Stomach (tissue), 9 donors: ENCODE measurements around the gene AKAP12. TPM values are rescaled to one million over a fixed set of nuclear protein-coding genes. Genes with fewer than 3 reads are reported as not detected.

Source experiments
- DNase-seq, 2 donors: peaks; one replicate each; pipeline versions ENCODE4 v3.0.0 to v3.0.0-alpha.2; 2013 to 2019
- H3K27ac ChIP-seq, 5 donors: fragments of 200-600 bp in 4 of 5; sonication (generic) in 4 of 5; one replicate each; pipeline ENCODE4 v1.5.1; 2013 to 2019; ENCODE audit warnings: mild to moderate bottlenecking in 1 of 5, moderate library complexity in 1 of 5
- H3K27me3 ChIP-seq, 3 donors: fragments of 200-600 bp; sonication (generic); one replicate each; pipeline ENCODE4 v1.5.1; 2017 to 2019; ENCODE audit warnings: mixed run types in 1 of 3
- H3K36me3 ChIP-seq, 4 donors: fragments of 200-600 bp; sonication (generic); 1 replicate in 3 of 4; 2 replicates in 1 of 4; pipeline ENCODE4 v1.5.1; 2016 to 2019
- H3K4me1 ChIP-seq, 4 donors: fragments of 200-600 bp; sonication (generic); one replicate each; pipeline ENCODE4 v1.5.1; 2016 to 2019
- H3K4me3 ChIP-seq, 4 donors: fragments of 200-600 bp; sonication (generic) in 3 of 4; one replicate each; pipeline ENCODE4 v1.5.1; 2016 to 2019; ENCODE audit warnings: mild to moderate bottlenecking in 1 of 4
- H3K9me3 ChIP-seq, 4 donors: fragments of 200-600 bp; sonication (generic); one replicate each; pipeline ENCODE4 v1.5.1; 2016 to 2019
- EP300 ChIP-seq: sonication (generic); formaldehyde crosslinking; IDR thresholded peaks from one replicate; pipeline ENCODE4 v1.6.1; 2017; ENCODE audit warnings: antibody characterized with exemption
- POLR2A ChIP-seq, 4 donors: fragments of 450-650 bp; IDR thresholded peaks; one replicate each; pipeline ENCODE4 v1.6.1; 2016; ENCODE audit warnings: antibody characterized with exemption in 4 of 4, control low read depth in 2 of 4, mild to moderate bottlenecking in 1 of 4, moderate library complexity in 1 of 4
- POLR2AphosphoS5 ChIP-seq, 3 donors: sonication (generic); formaldehyde crosslinking; IDR thresholded peaks; one replicate each; pipeline ENCODE4 v1.6.1; 2016; ENCODE audit warnings: antibody characterized with exemption in 3 of 3
- WGBS, 5 donors: extraction: QIAGEN DNeasy Blood & Tissue Kit in 3 of 5; methylation state at CpG; one replicate each; pipeline versions ENCODE4 v1.1.5 to v1.1.7; 2013 to 2018; 5-methylcytosine and 5-hydroxymethylcytosine counted together
- intact Hi-C: fragments of 100-400 bp; cut with DNase I; formaldehyde crosslinking; loops from one replicate; pipeline ENCODE4 v1.15.1; 2023; ENCODE audit warnings: low total_unique reads
- polyA plus RNA-seq, 3 donors: library from polyadenylated mRNA; stranded (reverse); fragments of 200-250 nt; gene quantifications; one replicate each; pipeline ENCODE4 v1.2.3, GENCODE V29; 2013
- total RNA-seq, 5 donors: library from RNA; depleted of rRNA; stranded (reverse); fragments of >200 nt; gene quantifications; one replicate each; pipeline versions ENCODE4 v1.1.0 to v1.2.3, GENCODE V29; 2014 to 2016
- TF ChIP-seq, protein P1 (sequence below), 7 experiments: fragments of 450-650 bp in 4 of 7; fragments of 200-600 bp in 3 of 7; sonication (generic) in 3 of 7; IDR thresholded peaks; one replicate each; pipeline ENCODE4 v1.5.1; 2016 to 2019; ENCODE audit warnings: antibody characterized with exemption in 7 of 7, control low read depth in 2 of 7, mild to moderate bottlenecking in 1 of 7
- donor health status: healthy with polysubstance abuse.
- donor health status: Bipolar disorder and iron deficiency.
- donor health status: healthy.

Gene AKAP12
- total and polyA plus RNA-seq, 8 donors, result 4.2 to 110 (median 35.0) TPM

DNA sequence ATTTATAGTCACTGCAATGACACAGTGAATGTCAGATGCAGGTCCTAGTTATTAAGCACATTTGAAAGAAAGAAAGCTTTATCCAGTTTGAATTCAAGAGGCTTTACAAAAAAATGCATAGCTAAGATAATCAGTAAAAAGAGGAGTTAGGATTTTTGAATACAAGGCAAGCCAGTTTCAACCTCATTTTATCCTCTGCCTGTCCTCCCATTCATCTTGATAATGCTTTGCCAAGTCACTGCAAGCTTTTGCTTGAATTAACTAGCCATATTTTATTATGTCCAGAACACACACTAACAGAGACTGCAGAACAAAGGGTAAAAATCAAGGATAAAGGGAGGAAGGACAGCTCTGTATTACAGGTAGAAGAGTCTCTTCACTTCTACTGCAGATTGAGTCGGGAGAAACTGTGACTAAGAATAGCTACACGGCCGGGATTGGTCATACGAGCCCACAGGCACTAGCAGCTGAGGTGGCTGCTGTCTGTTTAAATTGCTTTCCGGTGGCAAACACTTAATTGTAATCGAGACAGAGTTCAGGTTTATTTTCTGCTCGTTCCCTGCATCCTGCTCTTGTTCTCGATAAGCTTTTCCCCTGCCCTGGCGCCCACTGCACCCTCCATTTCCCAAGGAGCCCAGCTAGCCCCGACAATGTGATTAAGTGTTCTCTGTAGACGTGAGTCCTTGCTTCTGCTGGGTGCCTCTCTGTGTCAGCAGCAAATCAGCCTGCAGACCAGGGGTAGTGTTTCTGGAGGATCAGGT lies 30.5 kb upstream of the AKAP12 start:
- no peak overlapping the region for H3K4me3 ChIP-seq
- H3K27me3 ChIP-seq, result no peaks in the 10 kb centered on the region
- TF ChIP-seq POLR2AphosphoS5 (IDR thresholded peaks at IDR 0.05) (no peak), POLR2A (IDR thresholded peaks at IDR 0.05) (no peak), EP300 (no peak)
- TF ChIP-seq, protein P1, sequence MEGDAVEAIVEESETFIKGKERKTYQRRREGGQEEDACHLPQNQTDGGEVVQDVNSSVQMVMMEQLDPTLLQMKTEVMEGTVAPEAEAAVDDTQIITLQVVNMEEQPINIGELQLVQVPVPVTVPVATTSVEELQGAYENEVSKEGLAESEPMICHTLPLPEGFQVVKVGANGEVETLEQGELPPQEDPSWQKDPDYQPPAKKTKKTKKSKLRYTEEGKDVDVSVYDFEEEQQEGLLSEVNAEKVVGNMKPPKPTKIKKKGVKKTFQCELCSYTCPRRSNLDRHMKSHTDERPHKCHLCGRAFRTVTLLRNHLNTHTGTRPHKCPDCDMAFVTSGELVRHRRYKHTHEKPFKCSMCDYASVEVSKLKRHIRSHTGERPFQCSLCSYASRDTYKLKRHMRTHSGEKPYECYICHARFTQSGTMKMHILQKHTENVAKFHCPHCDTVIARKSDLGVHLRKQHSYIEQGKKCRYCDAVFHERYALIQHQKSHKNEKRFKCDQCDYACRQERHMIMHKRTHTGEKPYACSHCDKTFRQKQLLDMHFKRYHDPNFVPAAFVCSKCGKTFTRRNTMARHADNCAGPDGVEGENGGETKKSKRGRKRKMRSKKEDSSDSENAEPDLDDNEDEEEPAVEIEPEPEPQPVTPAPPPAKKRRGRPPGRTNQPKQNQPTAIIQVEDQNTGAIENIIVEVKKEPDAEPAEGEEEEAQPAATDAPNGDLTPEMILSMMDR (IDR thresholded peaks at IDR 0.05), result no peak
- intact Hi-C loops, result no loop called here
- 5 to 25% (median 17%) methylated on average over 11 of the region's 11 CpGs for WGBS, 5 donors
- H3K4me1 ChIP-seq, result peaks cover 0 to 11% (median 5%) of the 10 kb centered on the region in 4 donors
- H3K9me3 ChIP-seq, result peaks cover 0 to 24% (median 1%) of the 10 kb centered on the region in 4 donors
- H3K36me3 ChIP-seq, result no peaks in the 10 kb centered on the region
- peak in 1 of 2 donors; percentile 46 for DNase-seq
- no peak overlapping the region for H3K27ac ChIP-seq

DNA sequence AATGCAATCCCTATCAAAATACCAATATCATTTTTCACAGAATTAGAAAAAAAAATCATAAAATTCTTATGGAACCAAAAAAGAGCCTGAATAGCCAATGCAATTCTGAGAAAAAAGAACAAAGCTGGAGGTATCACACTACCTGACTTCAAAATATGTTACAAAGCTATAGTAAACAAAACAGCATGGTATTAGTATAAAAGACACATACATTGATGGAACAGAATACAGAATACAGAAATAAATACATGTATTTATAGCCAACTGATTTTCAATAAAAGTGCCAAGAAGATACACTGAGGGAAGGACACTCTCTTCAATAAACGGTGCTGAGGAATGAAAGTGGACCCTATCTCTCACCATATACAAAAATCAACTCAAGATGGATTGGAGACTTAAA lies 28.7 kb upstream of the AKAP12 start:
- 86 to 94% (median 92%) methylated on average over 1 of the region's 1 CpG for WGBS, 5 donors
- no peak overlapping the region for H3K4me3 ChIP-seq
- peaks cover 0 to 11% (median 5%) of the 10 kb centered on the region in 4 donors for H3K4me1 ChIP-seq
- intact Hi-C loops, result no loop called here
- no peak overlapping the region for H3K27ac ChIP-seq
- no peak for DNase-seq
- TF ChIP-seq, protein P1 (IDR thresholded peaks at IDR 0.05), result no peak
- TF ChIP-seq POLR2AphosphoS5 (IDR thresholded peaks at IDR 0.05) (no peak), EP300 (no peak), POLR2A (IDR thresholded peaks at IDR 0.05) (no peak)
- H3K36me3 ChIP-seq, result no peaks in the 10 kb centered on the region
- H3K9me3 ChIP-seq, result peaks cover 0 to 24% (median 1%) of the 10 kb centered on the region in 4 donors
- no peaks in the 10 kb centered on the region for H3K27me3 ChIP-seq

DNA sequence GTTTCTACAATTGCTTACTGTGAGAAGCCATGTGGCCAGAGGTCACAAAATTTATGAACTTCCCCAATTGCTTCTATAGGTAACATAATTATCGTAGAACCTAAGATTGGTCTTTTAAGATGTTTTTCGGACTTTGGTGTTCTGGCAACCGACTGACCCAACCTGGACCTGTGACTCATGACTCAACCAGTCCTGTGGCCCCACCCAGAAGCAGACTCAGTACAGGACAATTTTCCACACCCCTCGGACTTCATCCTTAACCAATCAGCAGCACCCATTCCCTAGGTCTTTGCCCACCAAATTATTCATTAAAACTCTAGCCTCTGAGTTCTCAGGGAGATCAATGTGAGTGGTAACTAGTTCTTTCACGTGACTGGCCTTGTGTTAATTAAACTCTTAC lies 26.4 kb upstream of the AKAP12 start:
- TF ChIP-seq POLR2AphosphoS5 (IDR thresholded peaks at IDR 0.05) (no peak), POLR2A (IDR thresholded peaks at IDR 0.05) (no peak), EP300 (no peak)
- TF ChIP-seq, protein P1 (IDR thresholded peaks at IDR 0.05), result no peak
- DNase-seq, result no peak
- Histone ChIP-seq H3K27me3 (no peaks in the 10 kb centered on the region), H3K9me3 (peaks cover 0 to 24% (median 1%) of the 10 kb centered on the region in 4 donors), H3K4me3 (no peak overlapping the region), H3K4me1 (peaks cover 0 to 11% (median 5%) of the 10 kb centered on the region in 4 donors), H3K36me3 (no peaks in the 10 kb centered on the region), H3K27ac (no peak overlapping the region)
- intact Hi-C loops, result no loop called here
- WGBS, 5 donors, result 88 to 94% (median 91%) methylated on average over 5 of the region's 5 CpGs

DNA sequence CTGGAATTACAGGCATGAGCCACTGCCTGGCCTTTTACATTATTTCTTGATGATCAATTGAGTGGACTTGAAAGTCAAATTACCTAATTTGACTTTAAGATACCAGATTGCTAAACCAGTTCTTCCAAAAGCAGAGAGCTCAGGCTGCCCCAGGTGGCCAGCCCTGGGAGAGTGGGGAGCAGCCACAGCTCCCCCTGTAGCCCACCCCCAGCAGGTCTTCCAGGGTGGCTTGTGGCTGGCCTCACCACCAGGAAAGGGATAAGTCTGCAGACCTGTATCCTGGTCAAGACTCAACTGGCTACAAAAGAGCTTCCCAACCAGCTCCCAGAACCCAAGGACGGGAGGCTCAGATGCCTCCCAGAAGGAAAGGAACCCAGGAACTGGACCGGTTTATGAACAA lies 23.8 kb upstream of the AKAP12 start:
- TF ChIP-seq, protein P1 (IDR thresholded peaks at IDR 0.05), result no peak
- TF ChIP-seq EP300 (no peak), POLR2AphosphoS5 (IDR thresholded peaks at IDR 0.05) (no peak)
- intact Hi-C loops, result no loop called here
- WGBS, 5 donors, result 64 to 87% (median 70%) methylated on average over 2 of the region's 2 CpGs
- Histone ChIP-seq H3K36me3 (no peaks in the 10 kb centered on the region), H3K4me1 (no peaks in the 10 kb centered on the region), H3K9me3 (peaks cover 0 to 16% (median 1%) of the 10 kb centered on the region in 4 donors), H3K4me3 (no peak overlapping the region), H3K27ac (no peak overlapping the region), H3K27me3 (no peaks in the 10 kb centered on the region)
- no peak for DNase-seq
